HCT116 (cell line): ENCODE results near the gene ZFAND6. TPM values are rescaled to one million over a fixed set of nuclear protein-coding genes. Genes with fewer than 3 reads are reported as not detected.

Experiments used
- ATAC-seq: fragments of 200-7000 bp; cut with Tn5 transposase; 2 replicates; pipeline ENCODE4 v1.9.1; 2020; ENCODE audit warnings: mild to moderate bottlenecking, moderate library complexity
- BruUV-seq: library from RNA; stranded (reverse); fragments of 400-500 nt; replicated peaks from 2 replicates; lab custom pipeline; 2021; lab: Mats Ljungman, UMichigan
- CTCF ChIA-PET: fragments of 300-600 bp; sonication (Branson Sonifier 250); formaldehyde crosslinking; loops from one replicate; lab custom pipeline; 2021; ENCODE audit warnings: antibody characterized with exemption; lab: Charles Lee
- POLR2A ChIA-PET: fragments of 300-600, 350-600 bp; sonication (Branson Sonifier 250); formaldehyde crosslinking; loops from one replicate; lab custom pipeline; 2021; ENCODE audit warnings: antibody characterized with exemption; lab: Charles Lee
- RAD21 ChIA-PET, 2 experiments: fragments of 300-600 bp; sonication (Branson Sonifier 250); formaldehyde crosslinking; loops; one replicate each; lab custom pipeline; 2023; ENCODE audit warnings: low total read pairs in 2 of 2; ENCODE audit not compliant: uncharacterized antibody in 2 of 2, unreplicated experiment in 2 of 2, low non-redundant PET in 1 of 2; lab: Charles Lee
- DNase-seq: peaks from one replicate; pipeline ENCODE4 v3.0.0-alpha.2; 2010; ENCODE audit warnings: low read depth, low spot score
- H2AFZ ChIP-seq: fragments of 200-600 bp; shearing (Covaris generic), sonication (generic); 2 replicates; pipeline ENCODE4 v1.6.1; 2017; ENCODE audit warnings: low read depth, mixed run types, mixed read lengths, antibody characterized with exemption, low read length; ENCODE audit not compliant: poor library complexity, severe bottlenecking
- H3K27ac ChIP-seq: 2 replicates; pipeline ENCODE4 v1.5.1; 2012; ENCODE audit warnings: low read depth, low read length
- H3K27me3 ChIP-seq: fragments of 200-600 bp; sonication (generic); 2 replicates; pipeline ENCODE4 v1.6.1; 2016; ENCODE audit warnings: mixed run types, low read length, mixed read lengths; ENCODE audit not compliant: insufficient read depth
- H3K36me3 ChIP-seq, 2 experiments: fragments of 200-500 bp in 1 of 2; fragments of 200-600 bp in 1 of 2; sonication (Bioruptor generic) in 1 of 2; sonication (generic) in 1 of 2; 2 replicates each; pipeline versions ENCODE4 v1.5.1 to v1.6.1; 2014 to 2016; ENCODE audit warnings: low read length in 2 of 2, inconsistent platforms in 1 of 2, mixed read lengths in 1 of 2, mixed run types in 1 of 2; ENCODE audit not compliant: insufficient read depth in 2 of 2, control insufficient read depth in 1 of 2
- H3K4me1 ChIP-seq, 2 experiments: fragments of 200-600 bp in 1 of 2; sonication (generic) in 1 of 2; 2 replicates each; pipeline versions ENCODE4 v1.5.1 to v1.6.1; 2012 to 2017; ENCODE audit warnings: low read length in 2 of 2, inconsistent platforms in 1 of 2, mild to moderate bottlenecking in 1 of 2, mixed read lengths in 1 of 2, mixed run types in 1 of 2, moderate library complexity in 1 of 2; ENCODE audit not compliant: insufficient read depth in 2 of 2, control insufficient read depth in 1 of 2
- H3K4me2 ChIP-seq: fragments of 200-600 bp; sonication (generic); 2 replicates; pipeline ENCODE4 v1.6.1; 2017; ENCODE audit warnings: mixed run types, low read length, mixed read lengths
- H3K4me3 ChIP-seq, 2 experiments: fragments of 200-600 bp in 1 of 2; sonication (generic) in 1 of 2; replicated peaks in 1 of 2; 2 replicates each; pipeline ENCODE4 v1.5.1; 2011 to 2016; ENCODE audit warnings: low read length in 2 of 2, control low read depth in 1 of 2, low read depth in 1 of 2, mild to moderate bottlenecking in 1 of 2, mixed read lengths in 1 of 2, mixed run types in 1 of 2
- H3K79me2 ChIP-seq: fragments of 200-600 bp; sonication (generic); 2 replicates; pipeline ENCODE4 v1.6.1; 2017; ENCODE audit warnings: mild to moderate bottlenecking, mixed run types, low read length, moderate library complexity, mixed read lengths; ENCODE audit not compliant: insufficient read depth
- H3K9ac ChIP-seq: fragments of 200-600 bp; sonication (generic); 2 replicates; pipeline ENCODE4 v1.6.1; 2016; ENCODE audit warnings: low read length, mixed read lengths
- H3K9me2 ChIP-seq: fragments of 200-600 bp; sonication (generic), shearing (Covaris generic); 2 replicates; pipeline ENCODE4 v1.6.1; 2017; ENCODE audit warnings: mixed run types, mild to moderate bottlenecking, moderate library complexity; ENCODE audit not compliant: insufficient read depth
- H3K9me3 ChIP-seq, 2 experiments: fragments of 200-500 bp in 1 of 2; fragments of 200-600 bp in 1 of 2; sonication (Bioruptor generic) in 1 of 2; sonication (generic) in 1 of 2; 2 replicates each; pipeline ENCODE4 v1.6.1; 2014 to 2017; ENCODE audit warnings: low read length in 2 of 2, mixed read lengths in 2 of 2, inconsistent platforms in 1 of 2, low read depth in 1 of 2, mild to moderate bottlenecking in 1 of 2, mixed run types in 1 of 2, moderate library complexity in 1 of 2; ENCODE audit not compliant: control insufficient read depth in 1 of 2, insufficient read depth in 1 of 2
- H4K20me1 ChIP-seq: fragments of 200-600 bp; sonication (generic), shearing (Covaris generic); 2 replicates; pipeline ENCODE4 v1.6.1; 2017; ENCODE audit warnings: mixed run types, mild to moderate bottlenecking, moderate library complexity; ENCODE audit not compliant: insufficient read depth
- CEBPB ChIP-seq: IDR thresholded peaks from 2 replicates; pipeline ENCODE4 v1.6.1; 2012; ENCODE audit warnings: low read depth
- EGR1 ChIP-seq: IDR thresholded peaks from 2 replicates; pipeline ENCODE4 v1.6.1; 2012; ENCODE audit warnings: low read depth
- ELF1 ChIP-seq: IDR thresholded peaks from 2 replicates; pipeline ENCODE4 v1.6.1; 2012; ENCODE audit warnings: low read depth, borderline replicate concordance
- EZH2 ChIP-seq: fragments of 200-600 bp; sonication (generic); IDR thresholded peaks from 2 replicates; pipeline ENCODE4 v1.6.1; 2017; ENCODE audit warnings: antibody characterized with exemption, mixed run types
- EZH2phosphoT487 ChIP-seq: fragments of 200-600 bp; IDR thresholded peaks from 2 replicates; pipeline ENCODE4 v1.6.1; 2018; ENCODE audit warnings: antibody characterized with exemption, borderline replicate concordance
- FOSL1 ChIP-seq: IDR thresholded peaks from 2 replicates; pipeline ENCODE4 v1.6.1; 2012; ENCODE audit warnings: low read depth
- JUND ChIP-seq: IDR thresholded peaks from 2 replicates; pipeline ENCODE4 v1.6.1; 2012
- POLR2A ChIP-seq: IDR thresholded peaks from 2 replicates; pipeline ENCODE4 v1.7.0; 2011; ENCODE audit warnings: borderline replicate concordance; ENCODE audit not compliant: insufficient read depth, insufficient read length; ENCODE audit errors: extremely low read depth
- RAD21 ChIP-seq: IDR thresholded peaks from 2 replicates; pipeline ENCODE4 v1.6.1; 2012; ENCODE audit warnings: low read depth, mild to moderate bottlenecking
- SIN3A ChIP-seq: IDR thresholded peaks from 2 replicates; pipeline ENCODE4 v1.6.1; 2012; ENCODE audit warnings: low read depth
- SP1 ChIP-seq: IDR thresholded peaks from 2 replicates; pipeline ENCODE4 v1.6.1; 2012; ENCODE audit warnings: low read depth
- TCF7L2 ChIP-seq: IDR thresholded peaks from 2 replicates; pipeline ENCODE4 v1.7.0; 2011; ENCODE audit warnings: borderline replicate concordance, inconsistent platforms; ENCODE audit not compliant: insufficient read depth, insufficient read length; ENCODE audit errors: extremely low read depth
- YY1 ChIP-seq: IDR thresholded peaks from 2 replicates; pipeline ENCODE4 v1.6.1; 2011; ENCODE audit warnings: low read length, low read depth, moderate library complexity, mild to moderate bottlenecking; ENCODE audit not compliant: insufficient replicate concordance; ENCODE audit errors: extremely low read depth
- ZBTB33 ChIP-seq: IDR thresholded peaks from 2 replicates; pipeline ENCODE4 v1.6.1; 2011; ENCODE audit warnings: mild to moderate bottlenecking, low read length, moderate library complexity; ENCODE audit not compliant: insufficient replicate concordance; ENCODE audit errors: extremely low read depth
- ZFX ChIP-seq: fragments of 450-650 bp; IDR thresholded peaks from 2 replicates; pipeline ENCODE4 v1.6.1; 2017
- intact Hi-C: fragments of 100-400 bp; cut with micrococcal nuclease; formaldehyde crosslinking; loops from 2 replicates; pipeline ENCODE4 v1.10.0; 2022
- total RNA-seq: library from RNA; stranded (reverse); gene quantifications from one replicate; pipeline ENCODE4 v1.2.1, GENCODE V29; 2021; ENCODE audit not compliant: unreplicated experiment

The ZFAND6 gene
- total RNA-seq, 1 experiment from 2014 or later: 51.3 TPM

- H3K4me1 ChIP-seq: peaks cover 9 to 30% of the 10 kb centered on the region in 2 experiments; a peak in 3 of 4 replicates
- H2AFZ ChIP-seq: no peak overlapping the region
- no peaks in the 10 kb centered on the region for H3K9me3 ChIP-seq
- no TSS peak for BruUV-seq
- H3K9me2 ChIP-seq: no peaks in the 10 kb centered on the region
- no peaks in the 10 kb centered on the region for H4K20me1 ChIP-seq
- intact Hi-C loops: no loop called here
- TF ChIP-seq JUND: no peak
- TF ChIP-seq ZBTB33: no peak
- TF ChIP-seq POLR2A: no peak
- no peak for TF ChIP-seq RAD21
- TF ChIP-seq CEBPB: no peak
- TF ChIP-seq ZFX: no peak
- no peak for TF ChIP-seq SP1
- TF ChIP-seq TCF7L2: no peak
- no peak for TF ChIP-seq ELF1
- no peak for TF ChIP-seq EZH2phosphoT487
- TF ChIP-seq SIN3A: no peak
- TF ChIP-seq YY1: no peak
- TF ChIP-seq EGR1: no peak
- TF ChIP-seq FOSL1: no peak
- no peak for TF ChIP-seq EZH2
- ChIA-PET POLR2A (no interaction called here), RAD21 (no interaction called here), CTCF (no interaction called here)
- H3K9ac ChIP-seq: no peak overlapping the region
- no peaks in the 10 kb centered on the region for H3K27me3 ChIP-seq
- no peak overlapping the region for H3K4me3 ChIP-seq
- no peaks in the 10 kb centered on the region for H3K36me3 ChIP-seq
- ATAC-seq (no peak), DNase-seq (no peak)
- no peak overlapping the region for H3K27ac ChIP-seq
- H3K79me2 ChIP-seq: peaks cover 26% of the 10 kb centered on the region
- H3K4me2 ChIP-seq: no peak overlapping the region
Measured at GRCh38 chr15:80109388-80109787, 49.9 kb downstream of the ZFAND6 start.
